NCI-H524 (cell line): ENCODE results near the gene KCNJ5.
A peak's percentile ranks its signal among the peaks of the same experiment; 100 is the strongest.

Experiments
- DNase-seq, 2 experiments: peaks; one replicate each; lab custom pipeline; 2025; lab: John Stamatoyannopoulos, UW

The KCNJ5 gene

DNA sequence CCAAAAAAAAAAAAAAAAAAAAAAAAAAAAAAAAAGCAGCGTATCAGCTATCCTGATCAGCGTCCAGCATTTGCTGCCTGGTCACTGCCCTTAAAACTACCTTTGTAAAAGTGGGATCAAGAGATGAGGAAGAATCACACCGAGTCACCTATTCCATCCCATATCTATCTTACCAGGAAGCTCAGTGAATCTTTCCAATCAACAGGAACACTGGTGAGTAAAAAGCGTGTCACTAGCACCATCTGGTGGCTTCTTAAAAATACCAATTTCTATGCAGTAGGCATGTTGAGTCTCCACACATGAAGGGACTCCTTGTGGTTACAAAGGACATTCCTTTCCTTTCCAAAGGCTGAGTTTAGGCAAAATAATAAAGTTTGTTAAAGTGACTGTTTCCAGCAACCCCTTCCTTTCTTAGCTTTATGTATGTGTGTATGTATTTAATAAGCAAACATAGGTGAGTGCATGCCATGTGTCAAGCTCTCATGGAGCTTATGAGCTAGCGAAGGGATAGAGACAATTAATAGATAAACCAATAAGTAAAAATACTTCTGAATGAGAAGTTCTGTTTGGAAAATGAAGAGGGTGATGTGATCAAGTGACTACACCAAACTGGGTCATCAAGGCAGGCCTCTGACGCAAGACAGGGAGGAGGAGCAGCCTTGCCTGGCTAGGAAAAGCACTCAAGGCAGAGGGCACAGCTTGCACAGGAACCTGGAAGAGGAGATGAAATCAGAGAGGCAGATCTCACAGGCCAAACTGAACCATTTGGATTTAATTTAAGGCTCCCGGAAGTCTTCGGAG, 65.4 kb downstream of the KCNJ5 start:
- DNase-seq = peak; percentile 31 to 83

DNA sequence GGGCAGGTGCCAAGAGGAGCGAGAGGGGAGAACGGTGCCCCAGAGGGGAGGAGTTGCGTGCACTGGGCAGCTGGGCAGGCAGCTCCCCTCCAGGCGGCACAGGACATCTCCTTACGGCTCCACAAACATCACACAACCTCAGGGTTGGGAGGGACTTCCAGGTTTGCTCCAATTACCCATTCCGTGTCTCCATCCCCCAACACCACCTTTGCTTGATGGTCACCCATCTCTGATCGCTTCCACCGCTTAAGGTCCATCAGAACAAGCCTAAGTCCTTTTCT, 66.0 kb downstream of the KCNJ5 start:
- no peak for DNase-seq

DNA sequence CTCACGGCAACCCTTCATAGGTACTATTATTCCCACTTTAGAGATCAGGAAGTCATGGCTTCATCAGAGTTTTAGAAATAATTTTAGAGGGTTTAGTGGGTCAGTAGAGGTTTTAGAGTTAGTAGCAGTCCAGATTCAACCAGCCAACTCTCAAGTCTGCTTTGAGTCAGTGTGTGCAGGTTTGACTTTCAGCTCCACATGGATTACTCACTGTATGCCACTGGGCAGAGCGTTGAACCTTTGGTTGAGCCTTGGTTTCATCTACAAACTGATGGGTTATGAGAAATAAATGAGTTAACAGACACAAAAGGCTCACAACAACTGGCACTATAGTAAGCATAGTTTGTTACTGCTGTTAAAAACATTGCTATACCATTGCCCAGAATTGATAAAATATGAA, 70.5 kb downstream of the KCNJ5 start:
- DNase-seq = no peak

DNA sequence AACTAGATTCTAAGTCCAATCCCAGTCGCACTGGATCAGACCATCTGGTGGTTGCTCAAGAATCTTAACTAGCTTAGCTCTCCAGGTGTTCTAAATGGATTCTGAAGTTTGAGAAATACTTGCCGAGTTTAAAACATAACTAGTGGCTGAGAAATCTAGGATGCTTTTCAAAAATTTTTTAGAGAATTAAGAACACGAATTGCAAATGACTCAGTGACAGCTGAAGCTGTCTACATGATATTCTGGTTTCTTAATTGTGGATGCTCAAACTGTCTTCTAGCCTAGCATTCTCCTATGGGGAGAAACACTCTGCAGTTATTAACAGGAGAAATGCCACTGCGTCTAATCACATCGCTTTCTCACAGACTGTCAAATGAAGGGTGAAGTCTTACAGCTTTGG, 71.7 kb downstream of the KCNJ5 start:
- peak; percentile 26 to 94 for DNase-seq

DNA sequence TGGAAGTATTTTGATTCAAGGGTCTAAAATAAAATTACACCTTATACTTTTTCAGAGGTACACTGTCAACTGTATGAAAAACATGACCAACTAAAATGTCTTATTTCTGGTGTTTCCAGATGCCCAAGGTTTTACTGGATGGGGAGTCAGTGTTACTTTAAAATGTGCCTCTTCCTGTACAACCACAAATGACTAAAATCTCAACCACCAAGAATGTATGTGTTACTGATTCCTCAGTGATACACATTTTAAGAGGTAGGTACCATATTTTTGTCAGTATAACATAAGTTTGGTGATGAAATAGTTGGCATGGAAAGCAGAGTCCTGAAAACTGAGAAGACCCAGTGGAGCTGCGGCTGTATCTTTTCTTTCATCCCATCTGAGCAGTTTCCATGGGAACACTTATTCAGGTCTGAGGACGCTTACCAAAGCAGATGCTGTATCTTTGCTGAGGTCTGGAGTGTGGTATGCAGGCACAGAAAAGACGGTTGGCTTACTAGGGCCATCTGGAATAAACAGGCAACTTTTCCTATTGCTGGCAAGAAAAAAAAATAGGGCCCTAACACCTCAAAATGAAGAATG, 72.7 kb downstream of the KCNJ5 start:
- DNase-seq = peak; percentile 87 to 91

DNA sequence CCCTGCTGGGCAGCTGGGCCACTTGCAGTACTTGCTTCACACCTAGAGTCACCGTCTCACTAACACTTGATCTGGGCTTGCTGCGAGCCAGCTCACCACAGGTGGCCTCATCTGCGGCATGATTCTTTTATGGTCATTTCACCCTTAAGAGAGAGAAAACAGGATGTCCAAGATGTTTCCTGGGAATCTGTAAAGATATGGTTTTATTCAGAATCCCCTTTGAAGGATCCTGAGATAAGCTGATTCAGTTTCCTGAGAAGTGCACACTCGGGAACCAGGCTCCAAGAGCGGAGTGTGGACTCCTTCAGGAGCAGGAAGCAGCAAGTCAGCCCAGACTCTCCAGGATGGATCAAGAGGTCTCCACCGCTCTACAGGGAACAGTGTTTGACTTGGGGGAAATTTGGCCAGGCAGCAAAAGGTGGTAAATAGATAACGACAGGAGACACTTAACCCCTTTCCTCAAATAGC, 73.3 kb downstream of the KCNJ5 start:
- peak; percentile 78 for DNase-seq

DNA sequence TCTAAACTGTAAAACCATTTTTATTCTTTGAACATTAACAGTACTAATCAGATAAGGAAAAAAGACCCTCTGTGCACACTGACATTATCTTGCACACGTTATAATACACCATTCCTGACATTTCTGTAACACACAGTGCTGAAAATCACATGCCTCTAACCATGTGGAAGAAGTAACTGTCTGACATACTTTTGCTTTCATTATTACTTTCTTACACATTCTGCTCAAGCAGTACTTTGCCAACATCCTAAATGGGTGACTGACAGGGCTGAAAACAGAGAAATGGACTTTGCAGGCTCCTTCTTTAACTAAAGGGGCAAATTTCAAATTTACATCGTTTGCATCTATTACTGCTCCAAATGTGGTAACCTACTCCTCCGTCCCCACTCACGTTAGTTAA, 74.3 kb downstream of the KCNJ5 start:
- no peak for DNase-seq

DNA sequence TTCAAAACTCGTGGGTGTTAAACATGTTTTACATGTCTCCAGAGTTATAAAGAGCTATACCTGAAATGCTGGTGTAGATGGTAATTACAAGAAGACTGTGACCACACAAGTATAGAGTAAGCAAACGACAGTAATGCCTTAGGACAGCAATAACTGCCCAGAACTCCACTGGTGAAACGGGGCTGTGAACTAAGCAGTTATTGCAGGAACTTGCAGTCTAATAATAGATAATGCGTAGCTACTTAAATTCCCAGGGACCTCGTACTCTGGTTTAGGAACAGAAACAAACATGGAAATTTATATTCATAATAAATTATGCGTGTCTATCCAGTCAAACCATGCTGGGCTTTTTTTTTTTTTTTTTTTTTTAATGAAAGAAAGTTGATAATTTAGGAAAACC, 76.4 kb downstream of the KCNJ5 start:
- DNase-seq = no peak

DNA sequence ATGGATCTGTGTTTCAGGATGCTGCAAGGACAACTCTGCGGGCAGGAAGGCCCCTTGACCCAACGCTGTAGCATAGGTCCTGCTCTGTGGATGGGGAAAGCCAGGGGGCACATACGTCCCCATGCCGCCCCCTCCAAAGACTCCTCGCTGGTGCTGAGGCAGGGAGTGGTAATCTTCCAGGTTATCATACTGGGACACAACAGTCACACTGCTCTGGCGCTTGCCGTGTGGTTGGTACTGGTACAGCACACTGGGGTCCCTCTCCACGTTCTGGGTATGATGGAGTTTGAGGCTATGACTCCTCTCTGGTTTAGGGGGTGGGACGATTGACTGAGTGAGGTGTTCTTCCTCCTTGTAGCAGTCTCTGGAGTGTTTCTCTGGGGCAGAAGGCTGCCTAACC, 77.8 kb downstream of the KCNJ5 start:
- no peak for DNase-seq
